HG03135 (cell line): ENCODE measurements around the gene FPR1.
"Not testable (repeated sequence)": the region's sequence is repeated elsewhere in the genome, so short reads cannot be mapped to it uniquely, and the experiment has no call there.

Source experiments
- ATAC-seq: cut with Tn5 transposase; IDR thresholded peaks from one replicate; pipeline ENCODE4 v1.9.1; 2021; ENCODE audit warnings: mild to moderate bottlenecking, moderate library complexity; ENCODE audit not compliant: unreplicated experiment

The FPR1 gene

GRCh38 chr19:51738523-51738922 is 13.2 kb downstream of the FPR1 start:
- not testable (repeated sequence) for ATAC-seq

- no peak for ATAC-seq
Observed at GRCh38 chr19:51737924-51738323, 13.8 kb downstream of the FPR1 start.

GRCh38 chr19:51737389-51737788 is 14.3 kb downstream of the FPR1 start:
- no peak for ATAC-seq

GRCh38 chr19:51735759-51736449 is 15.8 kb downstream of the FPR1 start:
- no peak for ATAC-seq

GRCh38 chr19:51733742-51734522 is 17.7 kb downstream of the FPR1 start:
- ATAC-seq, result no peak

GRCh38 chr19:51729781-51730180 is 21.9 kb downstream of the FPR1 start:
- no peak for ATAC-seq

- ATAC-seq, result no peak
Observed at GRCh38 chr19:51727349-51727880, 24.3 kb downstream of the FPR1 start.

DNA sequence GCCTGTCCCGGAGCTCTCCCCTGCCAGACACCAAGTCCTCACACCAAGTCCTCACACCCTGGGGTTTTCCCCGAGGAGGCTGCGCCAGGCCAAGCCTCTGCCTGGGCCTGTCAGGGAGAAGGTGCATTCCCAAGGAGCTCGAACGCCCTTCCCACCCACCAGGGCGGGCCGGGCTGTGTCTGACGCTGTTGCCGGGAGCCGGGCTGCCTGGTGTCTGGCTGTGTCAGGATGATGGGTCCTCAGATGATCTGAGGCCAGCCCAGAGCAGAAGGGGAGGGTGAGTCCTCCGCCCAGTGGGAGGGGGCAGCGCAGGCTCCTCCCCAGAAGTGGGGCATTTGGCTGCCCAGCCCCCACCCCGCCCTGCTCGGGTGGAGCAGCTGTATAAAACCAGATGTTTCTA is 25.6 kb downstream of the FPR1 start:
- ATAC-seq, result no peak

DNA sequence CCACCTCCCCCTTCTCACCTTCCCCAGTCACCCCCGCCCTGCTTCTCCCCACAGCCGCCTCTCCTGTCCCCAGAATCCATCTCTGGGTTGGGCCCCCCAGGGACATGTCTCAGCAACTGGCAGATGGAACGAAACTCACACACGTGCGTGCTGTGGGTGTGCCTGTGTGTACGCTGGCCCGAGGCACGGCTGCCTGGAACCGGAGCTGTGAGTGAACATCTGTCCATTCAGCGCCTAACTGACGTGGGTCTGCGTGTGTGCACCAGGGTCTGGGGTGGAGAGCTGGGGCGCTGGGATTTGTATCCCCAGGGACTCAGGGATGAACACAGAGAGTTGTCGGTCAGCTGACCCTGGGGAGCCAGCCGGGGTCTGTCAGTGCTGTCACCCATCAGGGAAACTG is 27.1 kb downstream of the FPR1 start:
- no peak for ATAC-seq

DNA sequence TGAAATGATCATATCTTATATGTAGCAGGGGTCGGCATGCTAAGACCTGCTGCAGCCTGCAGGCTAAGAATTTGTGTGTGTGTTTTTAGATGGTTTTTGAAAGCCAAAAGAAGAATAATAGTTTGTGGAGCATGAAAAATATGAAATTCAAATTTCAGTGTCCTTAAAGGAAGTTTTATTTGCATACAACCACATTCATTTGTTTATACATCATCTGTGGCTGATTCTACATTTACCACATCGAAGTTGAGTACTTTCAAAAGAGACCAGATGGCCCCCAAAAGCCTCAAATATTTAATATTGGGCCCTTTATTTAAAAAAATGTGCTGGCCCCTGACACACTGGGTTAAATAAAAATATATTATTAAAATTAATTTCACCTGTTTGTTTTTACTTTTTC is 29.2 kb downstream of the FPR1 start:
- no peak for ATAC-seq

DNA sequence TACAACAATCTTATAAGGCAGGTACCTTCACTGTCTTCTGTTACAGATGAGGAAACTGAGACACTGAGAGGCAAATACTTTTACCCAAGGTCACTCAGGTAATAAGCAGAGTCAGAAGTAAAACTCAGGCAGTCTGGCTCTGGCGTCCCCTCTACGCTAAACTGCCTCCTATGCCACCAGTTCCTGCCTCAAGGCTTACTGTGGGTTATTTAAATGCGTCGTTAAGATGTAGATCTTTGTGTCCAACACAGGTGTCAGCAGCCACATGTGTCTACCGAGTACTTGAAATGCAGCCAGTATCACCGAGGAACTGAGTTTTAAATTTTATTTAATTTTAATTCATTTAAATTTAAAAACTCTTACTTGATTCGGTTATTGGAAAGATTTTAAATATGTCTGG is 29.8 kb downstream of the FPR1 start:
- no peak for ATAC-seq

- ATAC-seq, result no peak
Observed at GRCh38 chr19:51719251-51719988, 32.3 kb downstream of the FPR1 start.

GRCh38 chr19:51716925-51717324 is 34.8 kb downstream of the FPR1 start:
- ATAC-seq, result no peak

DNA sequence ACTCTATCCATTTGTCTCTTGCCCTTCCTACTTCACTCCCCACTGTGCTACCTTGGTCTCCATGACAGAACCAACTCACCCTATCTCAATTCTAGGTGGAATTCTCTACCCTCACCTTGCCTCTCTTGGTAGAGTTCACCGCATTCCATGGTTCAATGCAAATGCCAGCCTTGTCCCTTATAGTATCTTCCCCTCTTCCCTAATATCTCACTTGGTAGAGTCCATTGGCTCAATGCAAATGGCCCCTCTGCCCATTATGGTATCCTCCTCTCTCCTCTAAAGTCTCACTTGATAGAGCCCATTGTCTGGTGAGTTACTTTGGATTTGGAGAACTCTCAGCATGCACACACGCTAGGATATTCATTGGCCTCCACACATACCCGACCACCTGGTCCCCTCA is 35.8 kb downstream of the FPR1 start:
- ATAC-seq, result no peak

- no peak for ATAC-seq
Observed at GRCh38 chr19:51714848-51715247, 36.8 kb downstream of the FPR1 start.

- no peak for ATAC-seq
Observed at GRCh38 chr19:51713319-51714285, 38.1 kb downstream of the FPR1 start.

DNA sequence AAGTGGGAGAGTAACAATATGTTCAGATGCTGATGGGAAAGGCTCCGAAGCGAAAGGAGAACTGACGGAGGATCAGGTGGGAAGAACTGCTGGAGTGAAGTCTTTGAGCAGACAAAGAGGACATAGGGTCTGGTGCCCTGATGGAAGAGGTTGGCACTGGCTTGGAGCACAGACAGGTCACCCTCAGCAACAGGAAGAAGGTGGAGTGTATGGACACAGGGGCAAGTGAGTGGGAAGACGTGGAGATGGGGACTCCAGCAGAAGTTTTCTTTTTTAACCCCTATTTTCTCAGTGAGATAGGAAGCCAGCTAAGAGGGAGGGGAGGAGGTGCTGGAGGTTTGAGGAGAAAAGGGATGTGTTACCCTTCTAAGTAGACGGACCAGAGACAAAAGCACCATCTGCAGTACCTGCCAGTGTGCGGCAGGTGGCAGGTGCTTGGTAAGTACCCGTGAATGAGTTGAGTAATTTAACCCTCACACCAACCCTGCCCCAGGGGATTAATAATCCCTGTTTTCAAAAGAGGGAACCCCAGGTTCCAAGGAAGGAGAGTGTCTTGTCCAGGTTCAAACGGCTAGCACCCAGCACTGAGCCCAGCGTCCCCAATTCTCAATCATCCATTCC is 39.1 kb downstream of the FPR1 start:
- no peak for ATAC-seq

- no peak for ATAC-seq
Observed at GRCh38 chr19:51711702-51712101, 40.0 kb downstream of the FPR1 start.

DNA sequence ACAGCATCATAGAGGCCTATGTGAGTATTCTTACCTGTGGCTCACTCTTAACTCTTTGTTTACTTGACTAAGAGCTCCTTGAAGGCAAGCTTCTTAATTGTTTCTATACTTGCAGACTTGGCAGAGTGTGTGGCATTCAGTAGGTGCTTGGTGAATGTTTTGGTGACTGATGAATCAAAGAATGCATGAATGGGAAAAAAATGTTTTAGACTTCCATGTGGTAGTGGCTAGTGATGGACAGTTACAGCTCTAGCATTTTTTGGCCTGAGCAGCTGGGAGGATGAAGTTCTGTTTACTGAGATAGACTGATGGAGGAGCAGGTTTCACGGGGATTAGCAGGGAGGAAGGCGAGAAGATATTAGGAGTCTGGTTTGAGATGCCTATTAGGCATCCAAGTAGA is 41.5 kb downstream of the FPR1 start:
- ATAC-seq, result no peak

GRCh38 chr19:51709575-51709974 is 42.1 kb downstream of the FPR1 start:
- ATAC-seq, result no peak
